ENCODE measurements around the gene DCN.

DCN gene

GRCh38 chr12:91109148-91109564 lies 73.5 kb downstream of the DCN start:
- no peak overlapping the region for H3K27ac ChIP-seq (ENCODE audit: low read depth, low read length)
- no peaks in the 10 kb centered on the region for H3K27me3 ChIP-seq (ENCODE audit: control insufficient read depth, low read length)
- H3K36me3 ChIP-seq (ENCODE audit: control insufficient read depth, low read length), result no peaks in the 10 kb centered on the region
- no peaks in the 10 kb centered on the region for H3K79me2 ChIP-seq (ENCODE audit: control insufficient read depth, low read length)
- no peaks in the 10 kb centered on the region for H3F3A ChIP-seq (ENCODE audit: control insufficient read depth, insufficient read depth)
- H3K9me2 ChIP-seq (replicated peaks; ENCODE audit: control insufficient read depth, low read length), result no peaks in the 10 kb centered on the region
- no peaks in the 10 kb centered on the region for H3K9me3 ChIP-seq (ENCODE audit: control insufficient read depth, insufficient read depth, low read length)
- H3K4me2 ChIP-seq (ENCODE audit: low read length), result no peak overlapping the region
- H3K4me3 ChIP-seq (ENCODE audit: low read length), result no peak overlapping the region
- TF ChIP-seq EZH2phosphoT487 (IDR thresholded peaks at IDR 0.05; ENCODE audit: borderline replicate concordance, low read length) (no peak), CTCF (IDR thresholded peaks at IDR 0.05; ENCODE audit: low read depth, low read length, poor library complexity, severe bottlenecking) (peak; percentile 82)
- H3K4me1 ChIP-seq (ENCODE audit: control insufficient read depth, low read length), result no peaks in the 10 kb centered on the region
- no peaks in the 10 kb centered on the region for H4K20me1 ChIP-seq (ENCODE audit: control insufficient read depth, insufficient read depth, low read depth, low read length)

GRCh38 chr12:91108196-91108755 lies 74.3 kb downstream of the DCN start:
- Histone ChIP-seq H3K4me2 (ENCODE audit: low read length) (no peak overlapping the region), H3F3A (ENCODE audit: control insufficient read depth, insufficient read depth) (no peaks in the 10 kb centered on the region)
- TF ChIP-seq CTCF (IDR thresholded peaks at IDR 0.05; ENCODE audit: low read depth, low read length, poor library complexity, severe bottlenecking), result no peak
- TF ChIP-seq EZH2phosphoT487 (IDR thresholded peaks at IDR 0.05; ENCODE audit: borderline replicate concordance, low read length), result no peak

GRCh38 chr12:91106283-91106682 lies 76.3 kb downstream of the DCN start:
- H3F3A ChIP-seq (ENCODE audit: control insufficient read depth, insufficient read depth), result no peaks in the 10 kb centered on the region
- H3K27ac ChIP-seq (ENCODE audit: low read depth, low read length), result no peak overlapping the region
- H3K4me3 ChIP-seq (ENCODE audit: low read length), result no peak overlapping the region
- no peaks in the 10 kb centered on the region for H3K27me3 ChIP-seq (ENCODE audit: control insufficient read depth, low read length)
- H3K4me1 ChIP-seq (ENCODE audit: control insufficient read depth, low read length), result no peaks in the 10 kb centered on the region
- no peak for TF ChIP-seq EZH2phosphoT487 (IDR thresholded peaks at IDR 0.05; ENCODE audit: borderline replicate concordance, low read length)
- no peak for TF ChIP-seq CTCF (IDR thresholded peaks at IDR 0.05; ENCODE audit: low read depth, low read length, poor library complexity, severe bottlenecking)
- no peaks in the 10 kb centered on the region for H4K20me1 ChIP-seq (ENCODE audit: control insufficient read depth, insufficient read depth, low read depth, low read length)
- H3K9me2 ChIP-seq (replicated peaks; ENCODE audit: control insufficient read depth, low read length), result no peaks in the 10 kb centered on the region
- H3K9me3 ChIP-seq (ENCODE audit: control insufficient read depth, insufficient read depth, low read length), result no peaks in the 10 kb centered on the region
- H3K79me2 ChIP-seq (ENCODE audit: control insufficient read depth, low read length), result no peaks in the 10 kb centered on the region
- H3K36me3 ChIP-seq (ENCODE audit: control insufficient read depth, low read length), result no peaks in the 10 kb centered on the region
- H3K4me2 ChIP-seq (ENCODE audit: low read length), result no peak overlapping the region

More at GRCh38 chr12:91108196-91108755, 74.3 kb downstream of the DCN start:
- H3K4me1 ChIP-seq (ENCODE audit: control insufficient read depth, low read length), result no peaks in the 10 kb centered on the region
- H4K20me1 ChIP-seq (ENCODE audit: control insufficient read depth, insufficient read depth, low read depth, low read length), result no peaks in the 10 kb centered on the region
- no peaks in the 10 kb centered on the region for H3K9me3 ChIP-seq (ENCODE audit: control insufficient read depth, insufficient read depth, low read length)
- no peak overlapping the region for H3K4me3 ChIP-seq (ENCODE audit: low read length)
- no peaks in the 10 kb centered on the region for H3K9me2 ChIP-seq (replicated peaks; ENCODE audit: control insufficient read depth, low read length)
- H3K36me3 ChIP-seq (ENCODE audit: control insufficient read depth, low read length), result no peaks in the 10 kb centered on the region
- H3K27me3 ChIP-seq (ENCODE audit: control insufficient read depth, low read length), result no peaks in the 10 kb centered on the region
- H3K27ac ChIP-seq (ENCODE audit: low read depth, low read length), result no peak overlapping the region
- no peaks in the 10 kb centered on the region for H3K79me2 ChIP-seq (ENCODE audit: control insufficient read depth, low read length)

Measured in DOHH2 (cell line).